ENCODE results near the gene CA10.

Gene CA10

DNA sequence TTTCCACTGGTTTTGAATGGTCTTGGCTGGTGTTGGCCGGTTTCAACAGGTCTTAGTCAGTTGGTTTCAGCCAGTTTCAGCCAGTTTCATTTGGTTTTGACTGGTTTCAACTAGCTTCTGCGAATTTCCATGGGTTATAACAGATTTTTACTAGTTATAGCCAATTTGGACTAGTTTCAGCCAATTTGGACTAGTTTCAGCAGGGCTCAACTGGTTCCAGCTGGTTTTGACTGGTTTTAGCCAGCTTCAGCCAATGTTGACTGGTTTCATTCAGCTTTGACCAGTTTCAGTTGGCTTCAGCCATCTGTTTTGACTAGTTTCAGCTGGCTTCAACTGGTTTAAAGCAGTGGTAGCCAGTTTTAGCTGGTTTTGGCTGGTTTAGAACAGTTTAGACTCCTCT lies 465.6 kb downstream of the CA10 start:
- no peaks in the 10 kb centered on the region for H3K4me1 ChIP-seq (ENCODE audit: control insufficient read depth, insufficient read depth, low read length)
- H3K27me3 ChIP-seq (ENCODE audit: control insufficient read depth, insufficient read depth, low read length) = no peaks in the 10 kb centered on the region
- H3K9me3 ChIP-seq (ENCODE audit: control insufficient read depth, low read length) = no peaks in the 10 kb centered on the region
- no peak overlapping the region for H3K4me3 ChIP-seq (ENCODE audit: low read length)
- no peaks in the 10 kb centered on the region for H3K36me3 ChIP-seq (ENCODE audit: control insufficient read depth, insufficient read depth, low read length)
- H3K9ac ChIP-seq (ENCODE audit: low read length) = no peak overlapping the region

DNA sequence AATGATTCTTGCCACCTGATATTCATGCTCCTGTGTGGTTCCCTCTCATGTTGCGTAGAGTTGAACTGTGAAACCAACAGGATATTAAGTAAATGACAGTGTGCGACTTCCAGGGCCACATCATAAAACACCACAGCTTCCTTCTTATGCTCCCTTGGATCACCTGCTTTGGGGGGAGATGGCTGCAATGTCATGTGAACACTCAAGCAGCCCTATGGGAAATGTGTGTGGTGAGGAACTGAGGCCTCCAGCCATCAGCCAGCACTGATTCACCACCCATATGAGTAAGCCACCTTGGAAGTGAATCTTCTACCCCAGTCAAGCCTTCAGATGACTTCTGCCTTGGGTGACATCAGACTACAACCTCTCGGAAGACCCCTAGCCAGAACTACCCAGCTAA lies 470.6 kb downstream of the CA10 start:
- Histone ChIP-seq H3K9me3 (ENCODE audit: control insufficient read depth, low read length) (no peaks in the 10 kb centered on the region), H3K27me3 (ENCODE audit: control insufficient read depth, insufficient read depth, low read length) (no peaks in the 10 kb centered on the region), H3K9ac (ENCODE audit: low read length) (no peak overlapping the region), H3K4me3 (ENCODE audit: low read length) (no peak overlapping the region), H3K36me3 (ENCODE audit: control insufficient read depth, insufficient read depth, low read length) (no peaks in the 10 kb centered on the region), H3K4me1 (ENCODE audit: control insufficient read depth, insufficient read depth, low read length) (no peaks in the 10 kb centered on the region)

DNA sequence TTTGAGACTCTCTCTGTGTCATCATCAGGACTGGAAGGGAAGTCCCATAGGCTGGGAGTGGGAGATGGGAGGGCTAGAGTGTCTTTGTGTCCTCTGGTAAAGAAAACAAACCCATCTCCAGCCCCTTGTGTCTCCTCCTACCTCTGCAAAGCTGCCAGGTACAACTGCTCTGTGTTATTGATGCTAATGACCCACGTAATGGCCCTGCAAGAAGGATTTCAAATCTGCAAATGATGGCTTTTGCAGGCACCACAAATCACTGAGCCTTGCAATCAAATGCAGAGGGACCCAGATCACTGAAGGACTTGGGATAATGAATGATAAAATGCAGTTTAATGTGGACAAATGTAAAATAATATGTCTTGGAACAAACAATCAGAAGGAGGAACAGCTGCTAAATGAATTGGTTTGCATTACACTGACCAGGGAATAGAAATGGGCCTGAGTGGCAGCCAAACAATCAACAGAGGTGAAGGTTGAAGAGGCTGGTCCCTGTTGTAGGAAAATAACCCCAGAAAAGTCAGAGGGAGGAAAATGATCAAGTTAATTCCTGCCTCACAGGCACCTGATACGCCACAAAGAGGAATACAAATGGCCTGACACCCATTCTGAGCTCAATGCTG lies 473.1 kb downstream of the CA10 start:
- H3K4me1 ChIP-seq (ENCODE audit: control insufficient read depth, insufficient read depth, low read length) = no peaks in the 10 kb centered on the region
- peaks cover 3% of the 10 kb centered on the region for H3K27me3 ChIP-seq (ENCODE audit: control insufficient read depth, insufficient read depth, low read length)
- H3K4me3 ChIP-seq (ENCODE audit: low read length) = no peak overlapping the region
- H3K9ac ChIP-seq (ENCODE audit: low read length) = no peak overlapping the region
- H3K9me3 ChIP-seq (ENCODE audit: control insufficient read depth, low read length) = no peaks in the 10 kb centered on the region
- no peaks in the 10 kb centered on the region for H3K36me3 ChIP-seq (ENCODE audit: control insufficient read depth, insufficient read depth, low read length)

DNA sequence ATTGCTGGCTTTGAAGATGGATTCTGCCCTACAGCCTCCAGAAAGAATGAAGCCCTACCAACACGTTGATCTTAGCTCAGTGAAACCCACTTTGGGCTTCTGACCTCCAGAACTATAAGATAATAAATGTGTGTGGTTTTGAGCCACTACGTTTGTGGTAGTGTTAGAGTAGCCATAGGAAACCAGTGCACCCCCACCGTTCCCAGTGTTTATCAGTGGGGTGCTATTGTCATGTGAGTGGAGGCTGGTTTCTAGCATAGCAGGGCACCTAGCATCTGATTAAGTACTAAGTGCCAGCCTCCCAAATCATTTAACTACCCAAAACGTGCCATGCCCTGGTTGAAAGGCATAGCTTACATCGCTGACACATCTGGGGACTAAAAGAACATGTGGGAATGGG lies 474.3 kb downstream of the CA10 start:
- Histone ChIP-seq H3K9me3 (ENCODE audit: control insufficient read depth, low read length) (no peaks in the 10 kb centered on the region), H3K4me1 (ENCODE audit: control insufficient read depth, insufficient read depth, low read length) (no peaks in the 10 kb centered on the region), H3K36me3 (ENCODE audit: control insufficient read depth, insufficient read depth, low read length) (no peaks in the 10 kb centered on the region), H3K4me3 (ENCODE audit: low read length) (no peak overlapping the region), H3K27me3 (ENCODE audit: control insufficient read depth, insufficient read depth, low read length) (peaks cover 3% of the 10 kb centered on the region), H3K9ac (ENCODE audit: low read length) (no peak overlapping the region)

DNA sequence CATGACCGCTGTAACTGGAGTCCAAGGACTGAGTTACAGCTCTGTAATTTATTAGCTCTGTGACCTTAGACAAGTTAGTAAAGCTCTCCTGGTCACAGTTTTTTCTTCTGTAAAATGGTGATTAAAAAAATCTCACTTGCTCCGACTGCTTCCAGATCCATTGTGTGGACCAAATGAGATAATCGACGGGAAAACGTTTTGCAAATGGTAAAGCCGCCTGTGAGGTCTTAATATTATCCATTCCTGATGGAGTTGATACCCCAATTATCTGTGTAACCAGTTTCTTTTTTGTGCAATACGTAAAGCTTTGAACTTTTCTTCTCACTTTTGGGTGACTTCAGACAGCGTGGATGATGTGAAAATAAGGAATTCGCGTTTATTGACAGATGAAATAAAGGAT lies 475.2 kb downstream of the CA10 start:
- Histone ChIP-seq H3K4me1 (ENCODE audit: control insufficient read depth, insufficient read depth, low read length) (no peaks in the 10 kb centered on the region), H3K4me3 (ENCODE audit: low read length) (no peak overlapping the region), H3K27me3 (ENCODE audit: control insufficient read depth, insufficient read depth, low read length) (peaks cover 3% of the 10 kb centered on the region), H3K9me3 (ENCODE audit: control insufficient read depth, low read length) (no peaks in the 10 kb centered on the region), H3K9ac (ENCODE audit: low read length) (no peak overlapping the region), H3K36me3 (ENCODE audit: control insufficient read depth, insufficient read depth, low read length) (no peaks in the 10 kb centered on the region)

DNA sequence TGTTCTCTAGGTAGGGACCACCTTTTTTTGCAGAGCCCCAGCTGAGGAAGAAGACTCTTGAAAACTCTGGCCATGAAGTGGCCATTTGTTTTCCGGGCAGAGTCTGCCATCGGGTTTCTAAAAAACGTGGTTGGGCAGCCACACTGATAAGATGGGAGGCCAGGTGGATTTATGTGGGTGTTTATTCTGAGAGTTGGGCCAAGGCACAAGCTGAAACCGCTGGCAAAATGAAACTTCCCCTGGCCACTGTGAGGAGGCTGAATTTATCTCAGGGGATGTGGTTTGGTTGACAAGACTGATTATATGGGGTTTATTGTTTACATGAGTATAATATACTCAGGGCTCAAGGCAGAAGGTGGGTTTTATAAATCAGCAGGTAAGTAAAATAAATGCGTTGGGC lies 476.4 kb downstream of the CA10 start:
- H3K9ac ChIP-seq (ENCODE audit: low read length) = no peak overlapping the region
- H3K27me3 ChIP-seq (ENCODE audit: control insufficient read depth, insufficient read depth, low read length) = peaks cover 3% of the 10 kb centered on the region
- no peaks in the 10 kb centered on the region for H3K9me3 ChIP-seq (ENCODE audit: control insufficient read depth, low read length)
- H3K36me3 ChIP-seq (ENCODE audit: control insufficient read depth, insufficient read depth, low read length) = no peaks in the 10 kb centered on the region
- no peak overlapping the region for H3K4me3 ChIP-seq (ENCODE audit: low read length)
- no peaks in the 10 kb centered on the region for H3K4me1 ChIP-seq (ENCODE audit: control insufficient read depth, insufficient read depth, low read length)

DNA sequence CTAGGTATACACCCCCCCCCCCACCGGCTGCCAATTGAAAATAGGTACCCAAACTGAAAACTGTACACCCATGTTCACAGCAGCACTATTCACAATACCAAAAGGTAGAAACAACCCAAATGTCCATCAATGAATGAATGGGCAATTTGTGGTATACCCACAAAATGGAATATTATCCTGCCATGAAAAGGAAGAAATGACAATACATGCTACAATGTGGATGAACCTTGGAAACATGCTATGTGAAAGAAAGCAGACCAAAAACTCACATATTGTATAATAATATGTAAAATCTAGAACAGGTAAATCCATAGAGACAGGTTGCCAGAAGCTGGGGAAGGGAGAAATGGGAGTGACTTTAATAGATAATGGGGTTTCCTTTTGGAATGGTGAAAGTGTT lies 480.6 kb downstream of the CA10 start:
- no peak overlapping the region for H3K4me3 ChIP-seq (ENCODE audit: low read length)
- H3K27me3 ChIP-seq (ENCODE audit: control insufficient read depth, insufficient read depth, low read length) = peaks cover 3% of the 10 kb centered on the region
- H3K36me3 ChIP-seq (ENCODE audit: control insufficient read depth, insufficient read depth, low read length) = no peaks in the 10 kb centered on the region
- H3K9me3 ChIP-seq (ENCODE audit: control insufficient read depth, low read length) = no peaks in the 10 kb centered on the region
- H3K9ac ChIP-seq (ENCODE audit: low read length) = no peak overlapping the region
- no peaks in the 10 kb centered on the region for H3K4me1 ChIP-seq (ENCODE audit: control insufficient read depth, insufficient read depth, low read length)

DNA sequence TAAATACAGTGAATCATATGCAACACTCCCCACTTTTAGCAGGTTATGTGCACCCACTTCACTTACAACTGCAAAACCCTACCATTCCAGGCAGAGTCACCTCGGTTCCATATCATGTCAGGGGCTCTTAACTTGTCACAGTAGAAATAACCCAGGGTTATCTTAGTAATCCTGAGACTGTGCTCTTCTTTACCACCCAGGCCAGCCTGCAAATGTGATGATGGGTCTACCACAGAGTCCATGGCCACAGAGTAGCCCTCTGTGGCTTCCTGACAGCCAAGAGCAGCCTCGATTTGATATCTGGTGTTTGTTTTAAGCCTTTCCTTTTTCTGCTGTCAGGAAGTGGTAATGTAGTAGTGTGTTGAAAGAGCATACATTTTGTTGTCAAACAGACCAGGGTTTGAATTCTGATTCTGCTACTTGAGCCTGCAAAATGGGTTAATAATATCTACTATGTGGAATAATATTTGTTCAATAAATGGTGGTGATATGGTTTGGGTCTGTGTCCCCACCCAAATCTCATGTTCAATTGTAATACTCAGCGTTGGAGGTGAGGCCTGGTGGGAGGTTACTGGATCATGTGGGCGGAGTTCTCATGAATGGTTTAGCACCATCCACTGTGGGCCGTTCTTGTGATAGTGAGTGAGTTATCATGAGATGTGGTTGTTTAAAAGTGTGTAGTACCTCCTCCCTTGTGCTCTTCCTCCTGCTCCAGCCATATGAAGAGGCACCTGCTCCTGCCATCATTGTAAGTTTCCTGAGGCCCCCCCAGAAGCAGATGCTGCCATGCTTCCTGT lies 481.6 kb downstream of the CA10 start:
- Histone ChIP-seq H3K27me3 (ENCODE audit: control insufficient read depth, insufficient read depth, low read length) (peaks cover 2% of the 10 kb centered on the region), H3K36me3 (ENCODE audit: control insufficient read depth, insufficient read depth, low read length) (no peaks in the 10 kb centered on the region)

DNA sequence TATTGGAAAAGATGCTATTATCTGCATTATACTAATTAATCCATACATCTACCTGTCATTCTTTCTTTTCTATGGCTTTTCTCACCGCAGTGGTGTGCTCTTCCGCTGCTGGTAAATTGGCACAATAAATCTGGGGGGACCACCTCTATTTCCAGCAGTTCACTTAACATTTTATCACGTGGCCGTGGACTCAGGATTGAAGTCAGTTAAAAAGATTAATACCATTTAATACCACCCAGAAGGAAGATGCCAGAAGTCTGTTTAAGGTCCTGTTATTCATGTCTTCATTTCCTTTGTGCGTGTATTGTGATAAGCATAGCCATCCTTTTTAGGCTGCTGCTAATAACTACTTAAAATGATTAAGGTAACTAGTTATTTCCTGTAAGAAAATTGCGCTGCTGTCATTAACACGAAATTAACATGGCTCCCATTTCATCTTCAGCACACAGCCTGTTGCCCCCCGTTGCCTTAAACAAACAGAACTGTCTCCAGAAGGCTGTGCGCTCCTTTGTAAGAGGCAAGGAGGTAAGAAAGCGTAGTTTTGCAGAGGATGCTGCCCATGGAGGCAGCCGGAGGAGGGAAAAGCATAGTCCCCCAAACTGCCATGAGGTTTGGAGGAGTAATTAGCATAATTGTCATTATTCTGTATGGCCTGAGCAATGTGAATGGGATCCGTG lies 483.8 kb downstream of the CA10 start:
- Histone ChIP-seq H3K36me3 (ENCODE audit: control insufficient read depth, insufficient read depth, low read length) (no peaks in the 10 kb centered on the region), H3K4me1 (ENCODE audit: control insufficient read depth, insufficient read depth, low read length) (no peaks in the 10 kb centered on the region), H3K4me3 (ENCODE audit: low read length) (no peak overlapping the region), H3K27me3 (ENCODE audit: control insufficient read depth, insufficient read depth, low read length) (no peaks in the 10 kb centered on the region), H3K9ac (ENCODE audit: low read length) (no peak overlapping the region), H3K9me3 (ENCODE audit: control insufficient read depth, low read length) (no peaks in the 10 kb centered on the region)

More for the DNA sequence above, 481.6 kb downstream of the CA10 start:
- Histone ChIP-seq H3K9me3 (ENCODE audit: control insufficient read depth, low read length) (no peaks in the 10 kb centered on the region), H3K4me3 (ENCODE audit: low read length) (no peak overlapping the region), H3K9ac (ENCODE audit: low read length) (no peak overlapping the region), H3K4me1 (ENCODE audit: control insufficient read depth, insufficient read depth, low read length) (no peaks in the 10 kb centered on the region)

DNA sequence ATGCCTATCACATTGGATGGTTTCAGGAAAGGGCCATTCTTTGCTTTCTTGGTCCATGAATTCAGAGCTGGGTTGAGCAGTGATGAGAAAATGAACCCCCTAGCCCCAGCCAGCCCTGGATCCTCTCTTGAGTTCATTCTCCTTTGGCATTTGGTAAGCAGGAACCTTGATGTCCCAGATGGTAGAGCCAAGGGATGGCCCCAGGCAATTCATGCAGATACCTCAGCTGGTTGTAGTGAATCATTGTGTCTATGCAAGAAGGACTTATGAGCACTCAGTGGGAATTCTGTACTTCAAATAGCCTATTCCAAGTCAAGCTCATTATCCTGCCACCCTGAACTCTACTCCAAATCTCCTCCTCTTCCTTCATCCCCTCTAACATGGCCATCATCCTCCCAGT lies 485.4 kb downstream of the CA10 start:
- Histone ChIP-seq H3K27me3 (ENCODE audit: control insufficient read depth, insufficient read depth, low read length) (no peaks in the 10 kb centered on the region), H3K4me3 (ENCODE audit: low read length) (no peak overlapping the region), H3K4me1 (ENCODE audit: control insufficient read depth, insufficient read depth, low read length) (no peaks in the 10 kb centered on the region), H3K9me3 (ENCODE audit: control insufficient read depth, low read length) (no peaks in the 10 kb centered on the region), H3K36me3 (ENCODE audit: control insufficient read depth, insufficient read depth, low read length) (no peaks in the 10 kb centered on the region), H3K9ac (ENCODE audit: low read length) (no peak overlapping the region)

DNA sequence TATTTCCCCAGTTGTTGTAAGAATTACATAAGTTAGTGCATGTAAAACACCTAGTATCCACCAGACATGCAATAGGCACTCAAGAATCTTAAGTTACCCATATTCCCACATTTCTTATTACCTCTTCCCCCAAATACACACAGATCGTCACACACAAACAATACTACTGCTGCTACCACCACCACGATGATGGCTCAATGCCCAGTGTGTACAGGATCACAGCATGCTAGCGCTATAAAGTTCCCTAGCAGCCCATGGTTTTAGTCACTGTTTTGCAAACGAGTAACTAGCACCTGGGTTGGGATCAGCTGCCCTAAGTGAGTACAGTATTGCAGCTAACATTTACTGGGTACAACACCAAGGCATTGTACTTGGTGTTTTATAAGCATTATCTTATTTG lies 486.4 kb downstream of the CA10 start:
- Histone ChIP-seq H3K9me3 (ENCODE audit: control insufficient read depth, low read length) (no peaks in the 10 kb centered on the region), H3K36me3 (ENCODE audit: control insufficient read depth, insufficient read depth, low read length) (no peaks in the 10 kb centered on the region), H3K4me3 (ENCODE audit: low read length) (no peak overlapping the region), H3K9ac (ENCODE audit: low read length) (no peak overlapping the region), H3K27me3 (ENCODE audit: control insufficient read depth, insufficient read depth, low read length) (no peaks in the 10 kb centered on the region), H3K4me1 (ENCODE audit: control insufficient read depth, insufficient read depth, low read length) (no peaks in the 10 kb centered on the region)

DNA sequence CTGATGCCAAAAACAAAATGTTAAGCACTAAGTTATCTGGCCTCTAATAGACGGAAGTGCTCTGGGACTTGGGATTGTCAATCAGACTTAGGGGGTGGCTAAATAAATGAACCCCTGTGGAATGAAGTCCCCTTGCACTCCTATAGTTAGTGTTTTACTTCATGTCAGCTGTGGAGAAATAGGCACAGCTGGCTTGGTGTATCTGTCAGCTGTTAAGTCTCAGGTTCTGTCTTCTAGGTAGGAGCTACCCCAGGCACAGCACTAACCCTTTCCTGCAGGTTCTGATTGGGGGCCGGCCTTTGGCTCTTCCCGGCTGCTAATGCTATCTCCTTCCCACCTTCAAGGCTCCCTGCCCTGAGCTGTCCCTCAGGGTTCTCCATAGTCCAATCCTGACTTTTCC lies 487.6 kb downstream of the CA10 start:
- H3K9me3 ChIP-seq (ENCODE audit: control insufficient read depth, low read length) = no peaks in the 10 kb centered on the region
- H3K9ac ChIP-seq (ENCODE audit: low read length) = no peak overlapping the region
- H3K27me3 ChIP-seq (ENCODE audit: control insufficient read depth, insufficient read depth, low read length) = no peaks in the 10 kb centered on the region
- H3K36me3 ChIP-seq (ENCODE audit: control insufficient read depth, insufficient read depth, low read length) = no peaks in the 10 kb centered on the region
- H3K4me1 ChIP-seq (ENCODE audit: control insufficient read depth, insufficient read depth, low read length) = no peaks in the 10 kb centered on the region
- H3K4me3 ChIP-seq (ENCODE audit: low read length) = no peak overlapping the region

Measured in mucosa of stomach (tissue), 1 donor.